HG03460 (cell line): Measurements from ENCODE around the gene SIRT3.

Experiments used
- ATAC-seq: cut with Tn5 transposase; IDR thresholded peaks from one replicate; pipeline ENCODE4 v1.9.1; 2021; ENCODE audit not compliant: unreplicated experiment

SIRT3 gene

DNA sequence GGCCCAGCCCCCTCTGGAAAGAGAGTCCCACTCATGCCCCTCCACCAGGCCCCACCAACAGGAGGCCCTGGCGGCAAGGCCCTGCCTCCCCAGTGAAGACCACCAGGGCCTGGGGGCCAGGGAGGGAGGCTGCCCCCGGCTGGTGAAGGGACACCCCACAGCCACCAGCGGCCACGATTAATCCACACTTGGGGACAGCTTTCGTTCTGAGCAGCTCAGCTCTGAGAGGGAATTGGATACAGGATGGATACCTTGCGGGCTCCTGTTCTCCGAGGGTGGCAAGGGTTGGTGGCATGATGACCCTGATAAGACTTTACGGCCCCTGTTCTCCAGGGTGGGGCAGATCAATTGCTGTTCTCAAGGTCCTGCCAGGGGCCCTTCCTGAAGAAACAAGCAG, 35.2 kb upstream of the SIRT3 start:
- ATAC-seq = no peak

GRCh38 chr11:270451-271318, 34.5 kb upstream of the SIRT3 start:
- no peak for ATAC-seq

DNA sequence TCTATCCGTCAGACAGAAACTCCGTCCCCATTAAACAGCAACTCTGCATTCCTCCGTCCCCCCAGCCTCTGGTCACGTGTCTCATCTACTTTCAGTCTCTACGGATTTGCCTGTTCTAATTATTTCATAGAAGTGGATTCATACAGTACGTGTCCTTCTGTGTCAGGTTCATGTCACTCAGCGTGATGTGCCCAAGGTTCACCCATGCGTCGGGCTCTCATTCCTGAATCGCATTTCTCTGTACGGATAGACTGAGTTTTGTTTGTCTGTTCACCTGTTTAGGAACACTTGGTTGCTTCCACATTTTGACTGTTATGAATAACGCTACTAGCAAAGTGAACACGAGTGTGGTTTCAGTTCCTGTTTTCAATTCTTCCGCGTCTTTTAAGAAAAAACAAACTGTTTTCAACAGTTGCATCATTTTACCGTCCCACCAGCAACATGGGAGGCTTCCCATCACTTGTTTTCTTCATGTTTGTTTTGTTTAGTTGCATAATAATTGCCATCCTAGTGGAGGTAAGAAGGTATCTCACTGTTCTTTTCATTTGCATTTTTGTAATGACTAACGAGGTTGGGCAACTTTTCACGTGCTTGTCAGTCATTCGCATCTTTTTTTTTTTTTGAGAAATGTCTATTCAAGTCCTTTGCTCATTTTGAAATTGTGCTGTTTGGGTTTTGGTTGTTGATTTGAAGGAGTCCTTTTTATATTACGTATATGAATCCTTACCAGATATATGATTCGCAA, 33.2 kb upstream of the SIRT3 start:
- peak; percentile 67 for ATAC-seq

DNA sequence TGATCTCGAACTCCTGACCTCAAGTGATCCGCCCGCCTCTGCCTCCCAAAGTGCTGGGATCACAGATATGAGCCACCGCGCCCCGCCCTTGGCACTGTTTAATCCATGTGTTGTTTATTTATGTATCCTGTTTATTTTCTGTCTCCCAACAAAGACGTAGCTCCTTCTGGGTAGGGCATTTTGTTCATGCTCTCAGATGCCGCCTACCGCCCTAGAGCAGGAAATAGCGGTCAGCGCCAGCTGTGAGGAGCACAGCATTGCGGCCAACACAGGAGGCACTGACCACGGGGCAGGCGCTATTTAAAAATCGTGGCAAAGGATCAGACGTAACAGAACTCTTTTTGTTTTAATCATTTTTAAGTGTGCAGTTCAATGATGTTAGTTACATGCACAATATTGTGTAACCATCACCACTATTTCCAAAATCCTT, 32.6 kb upstream of the SIRT3 start:
- ATAC-seq = peak; percentile 53

- ATAC-seq = no peak
Observed at GRCh38 chr11:267491-267994, 31.4 kb upstream of the SIRT3 start.

- ATAC-seq = no peak
Observed at GRCh38 chr11:266676-267439, 30.7 kb upstream of the SIRT3 start.

DNA sequence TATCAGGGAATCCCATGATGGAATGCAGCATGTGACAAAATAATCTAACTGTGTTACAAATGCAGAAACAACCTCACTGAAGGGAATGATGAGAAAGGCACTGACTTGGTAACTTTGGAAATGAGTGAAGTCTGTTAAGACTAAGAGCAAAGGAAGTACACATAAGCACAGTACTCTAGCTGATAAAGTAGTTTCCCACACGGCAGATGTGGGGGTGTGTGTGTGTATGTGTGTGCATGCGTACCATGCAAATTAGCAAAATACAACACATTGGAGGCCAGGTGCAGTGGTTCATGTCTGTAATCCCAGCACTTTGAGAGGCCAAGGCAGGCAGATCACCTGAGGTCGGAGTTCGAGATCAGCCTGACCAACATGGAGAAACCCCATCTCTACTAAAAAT, 25.5 kb upstream of the SIRT3 start:
- ATAC-seq = no peak

DNA sequence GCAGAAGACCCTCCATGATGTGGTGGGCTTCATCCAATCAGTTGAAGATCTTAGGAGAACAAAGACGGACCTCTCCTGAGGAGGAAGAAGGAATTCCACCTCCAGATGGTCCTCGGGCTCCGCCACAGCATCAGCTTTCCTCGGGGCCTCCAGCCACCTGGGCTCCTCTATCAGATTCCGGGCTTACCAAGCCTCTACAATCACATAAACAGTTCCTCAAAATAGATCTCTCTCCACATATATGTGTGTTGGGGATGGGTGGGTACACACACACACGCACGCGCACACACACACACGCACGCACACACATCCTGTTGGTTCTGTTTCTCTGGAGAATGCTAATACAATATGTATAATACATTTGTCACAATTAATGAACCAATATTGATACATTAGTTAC, 23.3 kb upstream of the SIRT3 start:
- ATAC-seq = no peak

DNA sequence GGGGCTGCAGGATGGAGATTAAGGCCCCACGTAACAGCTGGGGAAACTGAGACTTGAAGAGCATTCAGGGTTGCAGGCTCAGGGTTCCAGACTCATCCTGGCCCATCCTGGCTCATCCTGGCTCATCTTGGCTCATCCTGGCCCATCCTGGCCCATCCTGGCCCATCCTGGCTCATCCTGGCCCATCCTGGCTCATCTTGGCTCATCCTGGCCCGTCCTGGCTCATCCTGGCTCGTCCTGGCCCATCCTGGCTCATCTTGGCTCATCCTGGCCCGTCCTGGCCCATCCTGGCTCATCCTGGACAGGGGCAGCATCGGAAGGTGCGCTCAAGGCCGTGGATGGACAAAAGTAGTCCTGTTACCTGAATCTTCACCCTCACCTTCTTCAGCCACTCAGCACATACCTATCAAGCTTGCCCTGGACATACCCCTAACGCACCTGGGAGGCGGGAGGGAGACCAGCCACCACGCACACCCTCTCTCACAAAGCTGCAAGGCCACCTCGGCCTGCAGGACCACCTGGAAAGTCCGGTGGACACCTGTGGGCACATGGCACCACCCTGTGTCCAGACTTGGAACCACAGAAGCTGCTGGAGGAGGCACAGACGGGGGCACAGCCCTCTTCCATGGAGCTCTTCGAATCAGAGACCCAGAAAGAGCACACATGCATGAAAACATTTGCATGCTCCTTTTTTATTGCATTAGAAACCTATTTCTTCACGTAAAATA, 21.8 kb upstream of the SIRT3 start:
- no peak for ATAC-seq

- ATAC-seq = no peak
Observed at GRCh38 chr11:256952-257737, 21.0 kb upstream of the SIRT3 start.

DNA sequence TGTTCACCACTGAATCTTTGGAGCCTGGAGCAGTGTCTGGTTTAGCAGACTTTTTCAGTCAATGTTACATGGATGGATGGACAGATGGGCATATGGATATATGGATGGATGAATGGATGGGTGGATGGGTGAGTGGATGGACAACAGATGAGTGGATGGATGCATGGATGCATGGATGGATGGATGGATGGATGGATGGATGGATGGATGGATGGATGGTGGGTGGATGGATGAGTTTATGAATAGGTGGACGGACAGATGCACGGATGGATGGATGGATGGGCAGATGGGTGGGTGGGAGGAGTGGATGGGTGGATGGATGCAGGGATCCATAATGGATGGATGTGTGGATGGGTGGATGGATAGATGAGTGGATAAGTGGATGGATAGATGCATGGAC, 19.7 kb upstream of the SIRT3 start:
- ATAC-seq = no peak

- no peak for ATAC-seq
Observed at GRCh38 chr11:255176-255575, 19.0 kb upstream of the SIRT3 start.

DNA sequence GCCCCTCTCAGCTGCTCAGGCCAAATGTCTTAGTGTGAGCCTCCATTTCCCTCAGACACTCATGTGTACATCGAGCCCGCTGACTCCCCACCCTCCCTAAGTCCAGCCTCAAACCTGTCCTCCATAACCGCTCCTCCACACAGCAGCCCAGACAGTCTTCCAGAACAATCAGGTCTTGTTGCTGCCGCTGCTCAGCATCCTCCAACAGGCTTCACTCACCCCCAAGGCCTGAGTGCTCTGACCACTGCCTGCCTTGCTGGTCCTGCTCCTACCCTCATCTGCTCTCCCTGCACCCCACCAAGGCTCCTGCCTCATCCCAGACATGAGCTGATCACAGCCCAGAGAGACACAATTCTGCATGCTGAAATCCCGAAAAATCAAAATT, 17.7 kb upstream of the SIRT3 start:
- no peak for ATAC-seq

DNA sequence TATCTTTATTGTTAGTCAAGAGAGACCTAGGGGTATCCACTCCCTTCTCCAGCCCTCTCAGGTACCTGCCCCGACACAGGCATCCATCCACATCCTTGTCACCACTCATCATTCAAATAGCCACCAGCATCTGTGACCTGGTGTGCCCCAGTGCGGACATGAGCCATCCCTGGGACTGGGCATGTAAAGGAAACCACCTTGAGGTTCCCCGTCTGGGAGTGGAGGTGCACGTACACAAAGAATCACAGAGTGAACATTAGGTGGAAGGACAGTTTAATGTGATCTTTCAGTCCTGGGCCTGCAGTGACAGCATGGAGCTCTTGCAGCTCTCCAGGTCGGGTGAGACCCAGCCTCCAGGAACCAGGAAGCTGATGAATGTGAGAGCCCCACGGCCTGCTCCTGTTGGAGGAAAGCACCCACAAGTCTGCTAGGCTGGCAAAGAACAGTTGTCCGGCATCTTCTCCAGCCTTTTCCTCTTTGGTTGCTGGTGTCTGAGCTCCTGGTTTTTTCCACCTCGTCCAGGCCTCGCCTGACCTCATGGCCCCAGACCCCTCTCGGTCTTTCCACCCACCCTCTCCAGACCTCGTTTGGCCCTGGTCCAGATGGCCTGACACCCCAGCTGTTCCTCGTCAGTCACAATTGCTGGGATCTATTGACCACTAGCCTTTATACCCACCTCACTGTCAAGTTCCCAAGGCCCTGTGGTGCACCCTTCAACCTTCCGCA, 17.2 kb upstream of the SIRT3 start:
- ATAC-seq = no peak

GRCh38 chr11:252666-253065, 16.5 kb upstream of the SIRT3 start:
- ATAC-seq = no peak

- no peak for ATAC-seq
Observed at GRCh38 chr11:251550-251949, 15.4 kb upstream of the SIRT3 start.

DNA sequence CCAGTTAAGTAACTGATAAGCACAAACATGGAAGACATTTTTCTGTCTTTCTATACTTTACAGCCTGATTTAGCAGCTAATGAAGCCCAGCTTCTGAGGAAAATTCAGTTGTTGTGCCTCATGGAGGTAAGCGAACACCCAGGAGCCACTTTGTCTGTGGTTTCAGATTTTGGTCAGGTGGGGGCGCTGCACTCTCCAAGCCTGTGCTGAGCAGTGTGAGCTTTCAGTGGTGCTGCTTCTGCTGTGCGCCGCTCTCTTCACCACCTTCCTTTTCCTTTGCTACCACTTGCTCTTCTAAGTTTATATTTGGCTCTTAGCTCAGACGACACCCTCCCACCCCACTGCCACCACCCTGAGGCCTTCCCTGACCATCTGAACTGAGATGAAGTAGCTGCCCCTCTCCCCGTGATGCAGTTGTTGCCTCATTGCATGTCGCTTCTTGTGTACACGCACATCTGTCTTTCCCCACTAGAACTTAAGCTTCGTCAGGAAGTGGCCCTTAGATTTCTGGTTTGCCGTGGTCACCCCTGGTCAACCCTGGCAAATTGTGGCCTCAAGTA, 14.7 kb upstream of the SIRT3 start:
- ATAC-seq = no peak

DNA sequence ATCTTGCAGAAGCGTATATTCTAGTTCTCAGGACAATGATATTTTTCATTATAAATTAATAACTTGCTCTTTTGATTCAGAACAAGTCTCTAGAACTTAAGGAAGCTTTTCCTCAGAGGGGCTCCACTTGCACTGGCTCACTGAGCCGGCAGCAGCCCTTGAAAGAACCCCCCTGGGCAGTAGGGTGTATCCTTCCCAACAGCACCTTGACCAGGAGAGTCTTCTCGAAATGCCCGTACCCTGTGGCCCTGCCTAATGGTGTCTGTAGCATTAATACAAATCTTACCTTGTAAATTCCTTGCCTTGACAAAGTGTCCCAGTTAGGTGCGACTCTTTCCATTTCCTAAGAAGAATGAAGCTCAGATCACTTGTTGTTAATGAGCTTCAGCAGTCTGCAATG, 14.1 kb upstream of the SIRT3 start:
- no peak for ATAC-seq

GRCh38 chr11:249062-249461, 12.9 kb upstream of the SIRT3 start:
- no peak for ATAC-seq
